Measurements from ENCODE around the gene NPL. TPM values are rescaled to one million over a fixed set of nuclear protein-coding genes. Genes with fewer than 3 reads are reported as not detected.

NPL gene
- total RNA-seq, 2 donors from 2014 or later: 2.2 to 6.8 TPM

DNA sequence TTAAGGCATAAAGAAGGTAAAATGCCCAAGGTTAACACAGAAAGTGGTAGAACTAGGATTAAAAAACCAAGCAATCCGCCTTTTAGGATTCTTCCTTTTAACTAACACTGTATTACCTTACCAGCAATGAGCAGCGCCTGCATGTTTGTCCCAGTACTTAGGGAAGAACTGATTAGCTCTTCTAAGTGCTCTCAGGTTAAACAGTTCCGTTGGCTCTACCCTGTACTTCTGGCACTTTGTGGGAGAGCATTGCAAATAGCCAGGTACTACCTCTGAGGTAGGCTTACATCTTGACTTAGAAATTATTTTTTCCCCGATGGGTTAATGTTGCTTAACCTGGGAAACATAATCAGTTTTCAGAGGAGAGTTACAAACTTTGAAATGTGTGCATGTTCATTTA lies 71.1 kb downstream of the NPL start:
- Histone ChIP-seq H3K36me3 (peaks cover 0 to 40% of the 10 kb centered on the region in 2 donors), H3K4me3 (no peak overlapping the region), H3K9me3 (no peaks in the 10 kb centered on the region), H3K4me1 (replicated peaks) (no peaks in the 10 kb centered on the region), H3K27me3 (replicated peaks; ENCODE audit: insufficient read depth) (no peaks in the 10 kb centered on the region), H3K27ac (no peak overlapping the region)
- no peak for TF ChIP-seq POLR2A (IDR thresholded peaks at IDR 0.05)
- TF ChIP-seq, protein P1, sequence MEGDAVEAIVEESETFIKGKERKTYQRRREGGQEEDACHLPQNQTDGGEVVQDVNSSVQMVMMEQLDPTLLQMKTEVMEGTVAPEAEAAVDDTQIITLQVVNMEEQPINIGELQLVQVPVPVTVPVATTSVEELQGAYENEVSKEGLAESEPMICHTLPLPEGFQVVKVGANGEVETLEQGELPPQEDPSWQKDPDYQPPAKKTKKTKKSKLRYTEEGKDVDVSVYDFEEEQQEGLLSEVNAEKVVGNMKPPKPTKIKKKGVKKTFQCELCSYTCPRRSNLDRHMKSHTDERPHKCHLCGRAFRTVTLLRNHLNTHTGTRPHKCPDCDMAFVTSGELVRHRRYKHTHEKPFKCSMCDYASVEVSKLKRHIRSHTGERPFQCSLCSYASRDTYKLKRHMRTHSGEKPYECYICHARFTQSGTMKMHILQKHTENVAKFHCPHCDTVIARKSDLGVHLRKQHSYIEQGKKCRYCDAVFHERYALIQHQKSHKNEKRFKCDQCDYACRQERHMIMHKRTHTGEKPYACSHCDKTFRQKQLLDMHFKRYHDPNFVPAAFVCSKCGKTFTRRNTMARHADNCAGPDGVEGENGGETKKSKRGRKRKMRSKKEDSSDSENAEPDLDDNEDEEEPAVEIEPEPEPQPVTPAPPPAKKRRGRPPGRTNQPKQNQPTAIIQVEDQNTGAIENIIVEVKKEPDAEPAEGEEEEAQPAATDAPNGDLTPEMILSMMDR (IDR thresholded peaks at IDR 0.05): no peak
- no peak for TF ChIP-seq POLR2AphosphoS5 (IDR thresholded peaks at IDR 0.05)
- DNase-seq (ENCODE audit: low spot score): no peak
- WGBS: 84% methylated on average over 4 of the region's 4 CpGs
- intact Hi-C loops (cut with DNase I): no loop called here

DNA sequence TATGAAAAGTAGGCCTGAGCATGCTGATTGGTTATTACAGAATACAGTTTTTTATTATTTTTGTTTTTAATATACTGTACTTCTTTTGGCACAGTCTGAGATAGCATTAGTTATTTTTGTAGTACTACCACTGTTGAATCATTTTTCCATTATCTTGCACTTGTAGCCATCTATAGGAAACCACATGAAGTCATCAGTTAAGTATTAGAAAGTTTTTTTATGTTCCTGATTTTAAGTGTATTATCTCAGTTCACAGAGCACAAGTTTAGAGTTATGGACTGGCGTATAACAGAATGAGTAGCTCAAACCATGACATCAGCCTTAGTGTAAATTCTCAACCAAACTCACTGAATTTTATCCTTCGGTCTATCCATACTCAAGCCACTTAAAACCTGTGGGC lies 72.4 kb downstream of the NPL start:
- peaks cover 2 to 38% of the 10 kb centered on the region in 2 donors for H3K36me3 ChIP-seq
- TF ChIP-seq POLR2A (IDR thresholded peaks at IDR 0.05): no peak
- TF ChIP-seq POLR2AphosphoS5 (IDR thresholded peaks at IDR 0.05): no peak
- TF ChIP-seq, protein P1 (IDR thresholded peaks at IDR 0.05): no peak
- no peak for DNase-seq (ENCODE audit: low spot score)
- no peaks in the 10 kb centered on the region for H3K27me3 ChIP-seq (replicated peaks; ENCODE audit: insufficient read depth)
- intact Hi-C loops (cut with DNase I): no loop called here
- no peak overlapping the region for H3K4me3 ChIP-seq
- no peaks in the 10 kb centered on the region for H3K4me1 ChIP-seq (replicated peaks)
- no peak overlapping the region for H3K27ac ChIP-seq
- 100% methylated on average over 2 of the region's 2 CpGs for WGBS
- H3K9me3 ChIP-seq: no peaks in the 10 kb centered on the region

DNA sequence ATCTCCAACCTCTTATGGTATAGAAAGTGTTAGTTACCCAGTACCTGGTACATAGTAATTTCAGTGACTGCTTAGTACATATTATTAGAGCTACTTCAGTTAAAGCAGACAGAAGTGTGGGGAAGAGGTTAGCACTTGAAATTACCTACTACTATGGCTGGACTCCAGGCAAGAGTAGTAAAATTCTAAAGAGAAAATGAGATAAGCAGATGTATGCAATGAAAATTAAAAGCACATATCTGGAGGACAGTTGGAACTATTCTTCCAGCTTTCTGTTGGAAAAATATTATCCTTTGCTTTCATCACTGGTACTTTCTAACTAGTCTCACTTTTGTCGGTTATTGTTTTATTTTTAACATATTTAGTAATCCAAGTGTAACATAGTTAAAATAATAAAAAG lies 73.3 kb downstream of the NPL start:
- Histone ChIP-seq H3K4me1 (replicated peaks) (no peaks in the 10 kb centered on the region), H3K27ac (no peak overlapping the region), H3K4me3 (no peak overlapping the region), H3K27me3 (replicated peaks; ENCODE audit: insufficient read depth) (no peaks in the 10 kb centered on the region), H3K9me3 (no peaks in the 10 kb centered on the region), H3K36me3 (peaks cover 2 to 44% of the 10 kb centered on the region in 2 donors)
- DNase-seq (ENCODE audit: low spot score): no peak
- TF ChIP-seq, protein P1 (IDR thresholded peaks at IDR 0.05): no peak
- TF ChIP-seq POLR2AphosphoS5 (IDR thresholded peaks at IDR 0.05) (no peak), POLR2A (IDR thresholded peaks at IDR 0.05) (no peak)
- WGBS: 94% methylated on average over 1 of the region's 1 CpG
- intact Hi-C loops (cut with DNase I): no loop called here

DNA sequence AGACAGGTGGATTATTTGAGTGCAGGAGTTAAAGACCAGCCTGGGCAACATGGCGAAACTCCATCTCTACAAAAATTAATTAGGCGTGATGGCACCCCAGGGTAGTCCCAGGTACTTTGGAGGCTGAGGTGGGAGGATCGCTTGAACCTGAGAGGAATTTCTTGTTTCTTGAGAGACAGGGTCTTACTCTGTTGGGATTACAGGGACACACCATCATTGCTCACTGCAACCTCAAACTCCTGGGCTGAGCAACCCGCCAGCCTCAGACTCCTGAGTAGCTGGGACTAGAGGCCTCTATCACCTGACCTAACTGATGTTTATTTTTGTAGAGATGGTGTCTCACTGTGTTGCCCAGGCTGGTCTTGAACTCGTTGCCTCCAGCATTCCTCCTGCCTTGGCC lies 74.4 kb downstream of the NPL start:
- intact Hi-C loops (cut with DNase I): no loop called here

DNA sequence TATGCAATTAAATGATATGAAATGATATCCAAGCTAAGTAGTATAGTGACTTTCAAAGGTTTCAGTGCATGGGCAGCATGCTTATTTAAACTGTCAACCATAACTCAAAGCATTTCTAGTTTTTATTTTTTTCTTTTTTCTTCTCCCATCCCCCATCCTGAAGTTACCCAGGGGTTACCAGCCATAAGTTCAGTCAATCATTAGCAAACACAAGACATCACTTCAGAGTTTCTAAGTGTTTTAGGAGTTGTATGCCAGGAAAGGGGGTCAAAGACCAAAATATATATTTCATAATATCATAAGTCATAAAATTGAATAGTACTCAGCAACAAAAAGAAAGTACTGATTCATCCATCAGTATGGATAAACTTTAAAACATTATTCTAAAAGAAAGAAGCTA lies 78.3 kb downstream of the NPL start:
- no peaks in the 10 kb centered on the region for H3K27me3 ChIP-seq (replicated peaks; ENCODE audit: insufficient read depth)
- no peak for DNase-seq (ENCODE audit: low spot score)
- no peak overlapping the region for H3K4me3 ChIP-seq
- H3K27ac ChIP-seq: no peak overlapping the region
- H3K36me3 ChIP-seq: peaks cover 3 to 20% of the 10 kb centered on the region in 2 donors
- H3K9me3 ChIP-seq: no peaks in the 10 kb centered on the region
- TF ChIP-seq POLR2AphosphoS5 (IDR thresholded peaks at IDR 0.05) (no peak), POLR2A (IDR thresholded peaks at IDR 0.05) (no peak)
- TF ChIP-seq, protein P1 (IDR thresholded peaks at IDR 0.05): no peak
- intact Hi-C loops (cut with DNase I): no loop called here
- H3K4me1 ChIP-seq (replicated peaks): no peaks in the 10 kb centered on the region

More for the DNA sequence above, 74.4 kb downstream of the NPL start:
- Histone ChIP-seq H3K9me3 (no peaks in the 10 kb centered on the region), H3K27me3 (replicated peaks; ENCODE audit: insufficient read depth) (no peaks in the 10 kb centered on the region), H3K4me1 (replicated peaks) (no peaks in the 10 kb centered on the region), H3K27ac (no peak overlapping the region), H3K4me3 (no peak overlapping the region), H3K36me3 (peaks cover 2 to 35% of the 10 kb centered on the region in 2 donors)
- DNase-seq (ENCODE audit: low spot score): no peak
- no peak for TF ChIP-seq POLR2A (IDR thresholded peaks at IDR 0.05)
- TF ChIP-seq, protein P1 (IDR thresholded peaks at IDR 0.05): no peak
- no peak for TF ChIP-seq POLR2AphosphoS5 (IDR thresholded peaks at IDR 0.05)
- 90% methylated on average over 5 of the region's 5 CpGs for WGBS
